ENCODE data around the gene ST14.

DNA sequence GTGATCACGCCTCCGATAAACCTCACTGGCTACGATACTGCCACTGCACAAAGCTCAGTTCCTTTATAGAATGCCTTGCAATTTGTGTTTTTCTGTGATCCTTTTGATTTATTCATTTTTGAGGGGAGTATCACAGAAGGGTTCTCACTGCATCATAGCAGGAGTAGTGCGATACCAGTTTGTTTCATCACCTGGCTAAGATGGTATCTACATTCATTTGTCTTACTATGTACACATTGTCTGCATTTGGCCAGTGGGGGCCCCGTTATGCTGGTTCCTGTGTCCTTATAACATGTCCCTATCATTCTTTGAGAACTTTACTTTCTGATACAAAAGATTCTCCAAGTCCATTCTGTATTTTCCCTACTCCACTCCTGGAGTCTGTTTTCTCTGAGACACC lies 45.3 kb upstream of the ST14 start:
- TF ChIP-seq, protein P1, sequence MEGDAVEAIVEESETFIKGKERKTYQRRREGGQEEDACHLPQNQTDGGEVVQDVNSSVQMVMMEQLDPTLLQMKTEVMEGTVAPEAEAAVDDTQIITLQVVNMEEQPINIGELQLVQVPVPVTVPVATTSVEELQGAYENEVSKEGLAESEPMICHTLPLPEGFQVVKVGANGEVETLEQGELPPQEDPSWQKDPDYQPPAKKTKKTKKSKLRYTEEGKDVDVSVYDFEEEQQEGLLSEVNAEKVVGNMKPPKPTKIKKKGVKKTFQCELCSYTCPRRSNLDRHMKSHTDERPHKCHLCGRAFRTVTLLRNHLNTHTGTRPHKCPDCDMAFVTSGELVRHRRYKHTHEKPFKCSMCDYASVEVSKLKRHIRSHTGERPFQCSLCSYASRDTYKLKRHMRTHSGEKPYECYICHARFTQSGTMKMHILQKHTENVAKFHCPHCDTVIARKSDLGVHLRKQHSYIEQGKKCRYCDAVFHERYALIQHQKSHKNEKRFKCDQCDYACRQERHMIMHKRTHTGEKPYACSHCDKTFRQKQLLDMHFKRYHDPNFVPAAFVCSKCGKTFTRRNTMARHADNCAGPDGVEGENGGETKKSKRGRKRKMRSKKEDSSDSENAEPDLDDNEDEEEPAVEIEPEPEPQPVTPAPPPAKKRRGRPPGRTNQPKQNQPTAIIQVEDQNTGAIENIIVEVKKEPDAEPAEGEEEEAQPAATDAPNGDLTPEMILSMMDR (IDR thresholded peaks at IDR 0.05), result no peak
- no peak for TF ChIP-seq POLR2A (IDR thresholded peaks at IDR 0.05)

All from Peyer's patch (tissue), 4 donors.